Measurements from ENCODE around the gene TRABD2B.
A peak's percentile ranks its signal among the peaks of the same experiment; 100 is the strongest.

TRABD2B gene

DNA sequence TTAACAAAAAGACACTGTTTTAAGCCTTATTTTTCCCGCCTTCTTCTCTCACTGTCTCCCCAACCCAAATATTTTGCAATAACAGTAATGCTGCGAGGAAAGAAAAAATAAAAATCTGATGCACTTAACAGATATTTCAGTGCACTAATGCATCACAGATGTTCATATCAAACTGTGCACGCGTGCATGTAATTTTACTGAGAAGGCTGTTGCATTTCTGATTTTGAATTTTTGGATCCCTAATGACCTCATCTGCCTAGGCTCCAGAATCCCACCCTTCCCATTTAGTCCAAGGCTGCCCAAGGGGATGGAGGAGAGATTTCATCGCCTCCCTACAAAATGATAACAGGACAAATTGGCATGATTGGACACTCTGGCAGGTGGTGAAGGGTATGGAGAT lies 5.5 kb downstream of the TRABD2B start:
- DNase-seq = no peak

DNA sequence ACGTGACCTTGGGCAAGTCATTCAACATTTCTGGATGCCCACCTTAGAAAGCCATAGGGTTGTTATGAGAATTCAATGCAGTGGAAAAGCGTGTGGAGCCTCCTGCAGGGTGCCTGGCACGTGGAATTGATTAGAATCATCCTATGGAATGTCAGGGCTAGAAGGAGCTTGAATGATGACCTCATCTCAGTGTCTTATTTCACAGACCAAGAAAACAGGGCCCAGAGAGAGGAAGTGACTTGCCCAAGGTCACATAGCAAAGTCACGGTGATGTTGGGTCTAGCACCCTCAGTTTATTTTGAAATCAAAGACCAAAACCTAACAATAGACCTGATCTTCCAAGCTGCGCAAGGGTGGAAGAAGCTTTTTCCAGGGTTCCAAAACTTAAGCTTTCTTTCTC lies 6.0 kb downstream of the TRABD2B start:
- no peak for DNase-seq

DNA sequence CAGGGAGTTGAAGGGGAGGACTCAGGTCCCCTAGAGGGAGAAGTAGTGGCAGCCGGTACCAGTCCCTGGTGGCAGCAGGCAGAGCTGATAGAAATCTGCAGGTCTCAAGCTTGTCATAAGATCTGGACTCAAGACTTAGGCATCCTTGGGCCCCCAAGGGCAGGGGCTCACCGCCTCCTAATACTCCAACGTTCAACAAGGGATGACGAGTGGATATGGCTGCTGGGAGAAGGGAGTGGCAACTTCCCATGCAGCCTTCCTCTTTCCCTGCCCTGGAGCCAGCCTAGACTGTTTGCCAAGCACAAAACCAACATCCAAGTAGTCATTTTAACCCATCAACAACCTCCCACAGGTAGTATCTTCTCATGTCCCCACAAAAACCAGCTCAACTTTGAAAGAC lies 6.9 kb downstream of the TRABD2B start:
- DNase-seq = no peak

DNA sequence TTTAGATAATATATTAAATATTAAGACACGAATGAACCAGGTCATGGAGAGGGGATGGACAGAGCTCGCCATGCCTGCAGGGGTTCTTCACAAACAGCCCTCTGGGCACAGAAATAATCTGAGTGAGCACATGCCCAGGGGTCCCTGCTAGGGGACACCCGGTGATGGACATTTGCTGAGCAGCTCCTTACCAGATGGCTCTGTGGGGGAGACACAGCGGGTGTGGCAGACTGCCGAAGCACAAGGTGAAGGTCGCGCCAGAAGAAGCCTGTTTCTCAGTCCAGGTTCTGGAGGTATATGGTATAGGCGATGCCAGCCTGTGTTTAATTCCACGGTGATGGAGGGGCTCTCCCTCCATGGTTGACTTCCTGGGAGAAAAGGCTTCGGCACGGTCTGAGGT lies 9.6 kb downstream of the TRABD2B start:
- DNase-seq = no peak

DNA sequence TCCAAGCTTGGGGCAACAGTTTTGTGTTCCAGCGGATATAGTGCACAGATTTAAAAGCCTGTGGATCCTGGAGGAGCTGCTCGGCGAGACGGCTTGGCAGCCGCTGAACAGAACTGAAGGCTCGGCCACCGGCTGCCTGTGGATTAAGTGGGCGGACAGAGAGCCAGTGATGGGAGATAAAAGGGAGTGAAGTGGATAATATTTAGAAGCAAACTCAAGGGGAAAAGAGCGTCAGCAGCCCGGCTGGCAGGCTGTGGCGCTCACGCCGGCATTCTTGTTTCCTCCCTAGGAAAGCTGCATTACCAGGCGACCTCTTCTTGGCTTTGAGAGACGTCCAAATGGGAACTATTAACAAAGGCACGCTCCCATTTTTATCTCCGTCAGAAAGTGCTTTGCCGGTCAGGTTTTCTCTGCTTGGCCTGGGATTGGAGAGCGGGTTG lies 10.4 kb downstream of the TRABD2B start:
- no peak for DNase-seq

DNA sequence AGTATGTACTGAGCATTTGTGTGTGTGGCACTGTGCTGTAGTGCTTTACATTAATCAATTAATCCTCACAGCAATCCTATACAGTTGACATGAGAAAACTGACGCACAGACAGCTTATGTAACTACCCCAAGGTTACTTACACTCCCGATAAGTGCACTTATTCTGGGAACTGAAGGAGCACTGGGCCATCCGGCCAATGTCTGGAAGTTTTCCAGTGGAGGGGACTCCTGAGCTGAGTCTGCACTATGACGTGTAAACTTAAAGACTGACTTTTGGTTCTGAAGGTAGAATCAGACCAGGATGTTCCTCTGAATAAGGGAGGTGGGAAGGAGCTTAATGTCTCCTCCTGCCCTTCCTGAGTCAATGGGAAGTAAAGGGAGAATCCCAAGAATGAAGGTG lies 12.2 kb downstream of the TRABD2B start:
- DNase-seq = peak; percentile 66

DNA sequence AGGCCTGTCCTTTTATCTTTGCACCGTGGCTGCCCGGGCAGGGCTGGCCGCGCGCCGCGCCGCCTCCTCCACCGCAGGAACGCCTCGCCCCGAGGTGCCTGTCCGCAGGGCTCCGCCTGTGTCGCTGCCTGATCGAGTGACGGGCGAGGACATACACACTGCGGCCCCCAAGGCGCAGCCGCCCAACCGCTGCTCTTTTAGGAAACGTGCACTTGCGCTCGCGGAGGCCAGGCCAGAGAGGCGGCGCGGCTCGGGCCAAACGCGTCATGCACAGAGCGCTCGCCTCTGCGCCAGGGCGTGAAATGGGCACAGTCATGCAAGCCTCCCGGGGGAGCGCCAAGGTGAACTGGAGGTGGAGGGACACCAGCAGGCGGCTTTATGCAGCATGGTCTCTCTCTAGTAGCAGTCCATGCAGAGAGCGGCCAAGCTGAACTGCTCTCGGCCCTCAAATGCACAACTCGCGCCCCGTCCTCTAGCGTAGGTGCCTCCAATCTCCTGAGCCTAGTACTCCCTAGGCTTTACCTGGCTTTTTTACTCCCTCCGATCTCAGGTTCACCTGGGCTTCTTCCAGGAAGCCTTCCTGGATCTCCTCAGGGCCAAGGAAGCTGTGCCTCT lies 12.9 kb downstream of the TRABD2B start:
- peak; percentile 83 for DNase-seq

DNA sequence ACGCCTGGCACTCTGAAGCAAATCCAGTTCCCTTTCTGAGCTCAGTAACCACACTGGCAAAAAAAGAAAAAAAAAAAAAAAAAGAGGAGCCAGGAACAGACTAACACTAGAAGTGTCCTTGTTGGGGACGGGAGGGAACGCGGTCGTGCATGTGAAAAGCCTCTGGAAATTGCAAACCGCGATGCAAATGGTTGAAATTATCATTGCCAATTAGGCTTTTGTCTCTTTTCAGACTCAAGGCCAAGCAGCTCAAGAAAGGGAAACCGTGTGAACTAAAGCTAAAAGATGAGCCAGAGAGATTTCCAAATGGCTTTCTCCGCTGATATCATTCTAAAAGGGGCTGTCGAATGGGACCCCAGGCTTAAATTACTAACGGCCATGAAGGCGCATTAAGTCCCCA lies 13.5 kb downstream of the TRABD2B start:
- no peak for DNase-seq

DNA sequence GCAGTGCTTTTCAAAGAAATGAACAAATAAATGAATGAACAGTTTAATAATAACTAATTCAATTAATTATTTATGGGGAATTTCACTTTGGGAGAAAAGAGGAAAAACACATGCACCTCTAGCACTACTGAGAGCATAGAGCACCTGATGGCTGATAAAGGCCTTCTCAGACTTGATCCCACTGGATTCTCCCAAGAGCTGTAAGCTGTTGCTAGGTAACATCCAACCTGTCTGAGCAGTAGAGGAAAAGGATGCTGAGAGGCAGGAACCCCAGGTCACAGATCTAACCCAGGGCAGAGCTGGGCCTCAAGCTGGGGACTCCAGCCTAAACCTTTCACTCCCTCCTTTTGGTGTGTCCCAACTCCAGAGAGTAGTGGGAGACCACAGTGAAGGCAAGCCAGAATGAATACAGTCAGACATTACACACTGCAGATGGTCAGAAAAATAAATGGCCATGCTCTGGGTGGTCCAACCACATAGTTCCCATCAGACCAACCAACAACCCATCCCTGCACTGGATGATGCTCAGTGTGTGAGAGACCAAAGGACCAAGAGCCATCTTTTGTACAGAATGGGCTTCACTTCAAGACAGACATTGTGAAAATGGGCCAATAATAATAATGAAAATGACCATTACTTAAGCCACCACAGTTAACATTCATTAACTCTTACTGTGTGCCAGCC lies 15.4 kb downstream of the TRABD2B start:
- DNase-seq = no peak

DNA sequence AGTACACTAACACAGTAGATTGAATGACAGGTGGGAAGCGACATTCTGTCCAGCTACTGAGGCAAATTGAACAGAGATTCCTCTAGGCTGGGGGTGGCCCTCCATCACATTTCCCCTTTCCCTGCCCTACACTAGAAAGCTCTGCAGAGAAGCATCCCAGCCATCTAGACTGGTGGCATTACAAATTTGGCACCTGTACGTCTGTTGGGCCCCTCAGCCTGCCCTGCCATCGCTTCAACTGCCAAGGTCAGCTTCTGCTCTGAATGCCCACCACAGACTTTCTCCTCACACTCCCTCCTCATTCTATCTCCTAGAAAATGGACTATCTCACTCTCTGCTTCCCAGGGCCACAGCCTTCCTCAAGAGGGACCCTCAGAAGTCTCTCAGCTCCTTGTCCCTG lies 16.7 kb downstream of the TRABD2B start:
- DNase-seq = no peak

DNA sequence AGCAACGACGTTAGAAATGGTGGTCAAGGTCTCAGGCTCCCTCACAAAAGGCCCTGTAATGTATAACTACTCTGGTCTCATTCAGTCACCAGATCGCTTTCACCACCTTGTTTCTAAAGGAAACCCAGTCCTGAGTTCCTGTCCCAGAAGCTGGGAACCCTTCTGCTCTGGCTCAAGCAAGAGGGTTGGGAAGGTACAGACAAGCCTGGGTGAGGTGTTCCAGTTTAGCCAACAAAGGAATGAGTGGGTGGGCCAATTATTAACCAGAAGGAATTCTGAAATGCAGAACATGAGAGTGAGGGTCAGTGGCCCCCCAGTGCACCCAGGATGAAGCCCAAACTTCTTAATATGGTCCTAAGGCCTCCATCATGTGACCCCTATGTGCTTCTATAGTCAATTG lies 17.5 kb downstream of the TRABD2B start:
- no peak for DNase-seq

DNA sequence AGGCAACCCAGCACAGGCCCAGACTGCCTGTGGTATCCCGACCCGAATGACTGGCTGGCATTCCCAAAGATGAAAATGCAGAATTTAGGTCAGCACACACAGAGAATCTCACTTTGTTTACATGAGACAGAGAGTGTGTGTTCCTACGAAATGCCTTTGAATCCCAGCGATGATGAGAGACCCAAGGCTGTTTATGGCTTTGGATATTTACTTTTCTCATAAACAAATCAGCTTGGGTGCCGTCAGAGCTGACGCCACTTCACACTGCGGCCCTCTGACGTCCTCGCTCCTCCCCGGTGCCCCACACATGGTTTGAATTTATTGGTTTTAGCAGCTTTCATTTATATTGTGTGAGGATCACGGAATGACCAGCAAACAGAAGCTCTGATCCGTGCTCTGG lies 18.7 kb downstream of the TRABD2B start:
- DNase-seq = no peak

DNA sequence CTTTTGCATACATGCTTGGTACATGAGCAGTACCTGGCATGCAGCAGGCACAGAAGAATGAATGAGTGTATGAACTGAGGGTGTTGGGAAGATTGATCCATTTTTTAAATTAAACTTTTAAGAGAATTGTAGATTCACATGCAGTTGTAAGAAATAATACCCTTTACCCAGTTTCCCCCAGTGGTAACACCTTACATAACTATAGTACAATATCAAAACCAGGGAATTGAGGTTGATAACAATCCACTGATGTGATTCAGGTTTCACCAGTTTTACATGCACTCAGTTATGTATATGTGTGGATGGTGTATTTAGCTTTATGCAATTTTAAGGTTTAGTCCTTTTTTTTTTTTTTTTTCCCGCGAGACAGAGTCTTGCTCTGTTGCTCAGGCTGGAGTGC lies 20.5 kb downstream of the TRABD2B start:
- no peak for DNase-seq

DNA sequence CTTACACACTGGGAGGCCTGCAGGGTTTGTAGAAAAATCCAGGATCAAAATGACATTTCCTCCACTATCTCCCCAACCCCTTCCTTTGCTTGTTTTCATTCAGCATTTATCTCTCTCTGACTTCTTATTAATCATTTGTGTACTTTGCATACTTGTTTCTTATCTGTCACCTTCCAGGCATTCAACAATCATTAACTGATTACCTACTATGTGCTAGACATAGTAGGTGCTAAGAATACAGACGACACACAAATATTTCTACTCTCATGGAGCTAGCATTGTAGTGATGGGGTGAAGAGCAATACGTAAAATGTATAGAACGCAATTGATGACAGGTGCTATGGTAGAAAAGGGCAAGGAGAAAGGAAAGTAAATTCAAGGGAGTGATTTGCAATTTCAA lies 20.9 kb downstream of the TRABD2B start:
- DNase-seq = no peak

DNA sequence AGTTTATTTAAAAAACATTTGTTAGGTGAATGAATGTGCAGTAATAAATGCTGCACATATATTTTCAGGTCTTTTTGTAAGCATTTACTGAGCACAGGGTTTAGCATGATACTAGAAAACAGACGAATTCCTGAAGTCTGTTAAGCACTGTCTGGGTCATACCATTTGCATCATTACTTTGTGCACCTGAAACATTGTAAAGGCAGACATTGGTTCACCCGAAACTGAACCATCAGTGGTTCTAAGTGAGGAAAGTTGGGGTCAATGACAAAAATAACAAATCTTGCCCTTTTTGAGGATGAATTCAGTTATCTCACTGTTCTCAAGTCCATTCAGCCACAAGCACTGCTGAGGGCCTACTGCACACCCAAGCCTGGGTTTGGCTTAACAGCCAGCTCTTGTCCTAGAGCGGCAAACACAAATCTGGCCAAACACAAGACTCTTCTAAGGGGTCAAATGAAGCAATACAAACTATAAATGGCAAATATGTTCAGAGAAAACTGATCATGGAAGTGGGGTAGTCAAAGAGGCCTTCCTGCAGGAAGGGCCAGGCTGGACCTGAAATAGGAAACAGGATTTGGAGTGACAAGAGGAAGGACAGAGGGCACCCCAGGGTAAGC lies 21.8 kb downstream of the TRABD2B start:
- DNase-seq = no peak

DNA sequence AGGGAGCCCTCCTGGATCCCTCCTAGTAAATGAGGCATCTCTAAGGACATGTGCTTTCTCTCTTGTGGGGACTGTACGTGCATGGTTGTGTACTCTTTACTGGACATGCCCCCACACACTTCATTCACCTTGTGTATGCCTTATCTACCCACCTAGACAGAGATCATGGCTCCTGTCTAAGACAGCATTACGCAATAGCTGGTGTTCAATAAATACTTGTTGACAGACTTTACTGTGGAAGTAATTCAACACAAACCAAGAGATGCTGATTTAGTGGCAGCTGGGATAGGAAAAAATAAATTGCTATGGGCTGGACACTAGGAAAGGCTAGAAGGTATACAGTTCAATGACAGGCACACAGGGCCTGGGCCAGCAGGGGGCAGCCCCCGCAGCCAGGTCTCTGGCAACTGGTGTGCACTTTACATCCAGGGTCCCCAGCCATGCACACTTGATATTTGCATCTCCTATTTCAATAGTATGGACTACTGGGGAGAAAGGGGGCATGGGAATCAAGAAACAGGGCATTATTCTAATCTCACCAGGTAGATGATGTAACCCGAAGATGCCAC lies 24.2 kb downstream of the TRABD2B start:
- DNase-seq = no peak

DNA sequence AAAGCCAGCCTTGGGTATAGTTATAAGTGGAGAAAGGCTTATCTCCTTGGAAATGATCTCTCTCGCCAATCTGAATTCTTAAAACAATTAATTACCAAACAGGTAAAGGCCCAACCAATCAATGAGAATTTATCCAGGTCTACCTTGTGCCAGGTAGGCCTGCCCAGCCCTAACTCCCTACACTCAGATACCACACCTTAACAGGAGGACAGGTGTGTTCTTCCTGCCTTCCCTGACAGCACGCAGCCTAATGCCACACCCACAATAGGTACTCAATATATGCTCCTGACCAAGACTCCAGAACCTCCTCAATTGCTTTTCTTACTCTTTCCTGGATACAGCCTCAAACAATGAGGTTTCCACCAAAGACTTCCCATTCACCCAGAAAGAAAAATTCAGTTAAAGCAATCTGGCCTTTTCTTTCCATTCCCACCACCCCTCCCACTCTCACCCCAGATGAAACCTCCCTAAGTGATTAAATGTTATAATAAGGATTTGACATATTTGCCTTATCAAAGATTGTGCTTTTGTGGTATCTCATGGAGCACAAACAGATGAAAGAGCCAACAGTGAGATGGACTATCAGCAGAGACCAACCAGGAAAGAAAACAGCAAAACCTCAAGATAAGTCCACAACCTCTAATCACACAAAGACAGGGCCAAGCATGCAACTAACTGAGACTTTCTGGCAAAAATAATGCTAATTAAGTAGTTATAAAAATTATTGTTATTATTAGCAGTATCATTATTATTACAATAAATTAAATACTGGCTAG lies 25.6 kb downstream of the TRABD2B start:
- no peak for DNase-seq

DNA sequence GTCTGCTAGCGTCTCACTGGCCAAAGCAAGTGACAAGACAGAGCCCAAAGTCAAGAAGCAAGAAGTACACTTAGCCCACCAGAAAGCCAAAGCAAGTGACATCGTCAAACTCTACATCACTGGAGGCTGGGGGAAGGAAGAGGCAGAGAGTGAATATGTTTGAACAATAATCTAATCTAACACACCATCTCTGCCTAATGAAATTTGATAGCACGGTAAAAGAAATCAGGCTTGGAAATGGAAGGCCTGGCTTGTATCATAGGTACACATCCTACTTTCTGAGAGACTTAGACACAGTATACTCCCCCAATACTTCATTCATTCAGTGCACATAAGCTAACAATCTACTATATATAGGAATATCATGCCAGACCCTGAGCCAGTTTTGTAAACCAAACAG lies 26.3 kb downstream of the TRABD2B start:
- DNase-seq = no peak

DNA sequence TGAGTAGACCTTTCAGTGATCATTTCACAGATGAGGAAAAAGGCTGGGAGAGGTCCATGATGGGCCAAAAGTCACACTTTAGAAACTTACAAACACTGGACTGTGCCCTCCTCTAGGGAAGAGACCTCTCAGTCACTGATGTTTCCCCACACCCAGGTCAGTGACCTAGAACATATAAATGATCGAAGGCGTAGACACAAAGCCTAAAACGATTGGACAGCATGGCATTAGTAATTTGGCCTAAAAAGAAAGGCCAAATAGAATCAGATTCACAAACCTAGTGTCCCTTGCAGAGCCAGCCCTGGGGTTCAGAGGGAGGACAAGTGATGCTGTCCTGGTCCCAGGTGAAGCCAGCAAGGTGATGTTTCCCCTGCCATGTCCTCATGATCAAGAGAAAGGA lies 27.7 kb downstream of the TRABD2B start:
- no peak for DNase-seq

DNA sequence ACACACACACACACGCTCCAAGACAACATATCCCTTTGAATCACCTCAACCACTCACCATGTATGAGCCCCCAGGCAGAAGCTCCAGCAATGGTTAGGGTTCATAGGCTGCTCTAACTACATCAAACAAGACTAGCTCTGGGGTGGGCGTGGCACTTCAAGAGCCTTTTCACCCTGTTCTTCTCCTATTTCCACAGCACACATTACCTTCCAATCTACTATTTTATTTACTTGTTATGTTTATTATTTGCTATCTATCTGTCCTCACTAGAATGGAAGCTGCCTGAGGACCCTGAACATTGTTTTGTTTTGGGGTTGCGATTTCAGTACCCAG lies 28.7 kb downstream of the TRABD2B start:
- no peak for DNase-seq

DNA sequence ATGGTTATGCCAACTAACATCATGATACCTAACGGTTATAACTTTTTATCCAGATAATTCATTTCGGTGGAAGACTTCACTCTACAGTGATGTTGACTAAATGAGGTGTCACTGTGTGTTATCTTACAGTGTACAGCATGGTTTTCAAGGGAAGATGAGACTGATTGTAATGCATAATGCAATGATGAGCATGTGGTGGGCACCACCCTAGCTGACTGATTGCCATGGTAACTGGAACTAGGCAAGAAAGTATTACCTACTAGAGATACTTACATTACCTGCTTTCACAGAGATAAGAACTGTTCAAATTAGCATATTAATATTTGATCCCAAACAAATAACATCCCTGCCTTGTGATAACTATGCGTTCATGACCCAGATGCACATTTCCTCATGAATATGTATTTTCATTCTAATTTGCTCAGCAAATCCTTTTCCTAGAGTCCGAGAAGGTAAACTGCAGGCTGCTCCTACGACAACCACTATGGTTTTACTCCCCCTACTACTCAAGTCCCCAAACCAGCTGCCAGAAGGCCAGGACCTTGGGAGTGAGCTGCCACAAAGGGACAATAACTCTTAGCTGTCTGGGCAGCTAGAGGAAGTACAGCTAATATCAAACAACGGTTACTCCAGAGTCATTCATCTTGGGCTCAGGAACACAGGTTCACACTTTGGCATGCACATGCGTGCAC lies 29.2 kb downstream of the TRABD2B start:
- no peak for DNase-seq

DNA sequence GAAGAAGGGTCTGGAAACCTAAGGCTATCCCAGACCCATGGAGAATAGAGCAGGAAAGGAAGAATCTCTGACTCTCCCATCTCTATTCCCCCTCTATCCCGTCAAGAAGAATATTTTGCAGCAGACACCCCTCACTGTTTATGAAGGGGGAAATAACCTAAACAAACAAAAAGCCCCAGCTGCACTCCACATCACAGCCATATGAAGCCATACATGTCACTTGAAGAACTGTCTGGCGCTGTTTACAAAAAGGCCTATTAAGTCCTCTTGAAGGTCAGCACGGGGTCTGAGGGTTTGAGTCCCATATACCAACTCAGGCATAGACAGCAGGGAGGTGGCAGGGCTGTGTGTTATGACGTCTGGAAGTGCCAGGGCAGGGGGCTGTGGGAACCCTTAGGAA lies 31.4 kb downstream of the TRABD2B start:
- no peak for DNase-seq

DNA sequence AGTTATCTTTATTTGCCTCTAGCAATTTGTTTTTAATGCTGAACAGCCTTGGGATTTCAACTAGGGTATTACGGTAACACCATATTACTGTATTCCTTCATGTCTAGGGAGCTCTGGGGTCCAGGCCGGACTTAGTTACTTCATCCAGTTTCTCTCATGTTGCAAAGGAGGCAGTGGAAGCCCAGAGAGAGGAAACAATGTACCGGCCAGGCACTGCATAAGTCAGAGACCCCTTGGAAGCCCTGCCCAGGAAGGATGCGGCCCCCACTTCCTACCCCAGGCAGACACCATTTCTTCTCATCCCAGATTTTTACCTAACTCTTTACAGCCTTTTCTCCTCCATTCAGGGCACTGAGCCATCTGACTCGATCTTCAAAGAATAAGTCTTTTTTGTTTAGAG lies 32.5 kb downstream of the TRABD2B start:
- no peak for DNase-seq

All from RPMI8226 (cell line).